HCT116 (cell line): ENCODE measurements around the gene RXFP2.

Experiments
- EZH2 ChIP-seq: fragments of 200-600 bp; sonication (generic); IDR thresholded peaks from 2 replicates; pipeline ENCODE4 v1.6.1; 2017; ENCODE audit warnings: antibody characterized with exemption, mixed run types
- POLR2A ChIP-seq: IDR thresholded peaks from 2 replicates; pipeline ENCODE4 v1.7.0; 2011; ENCODE audit warnings: borderline replicate concordance; ENCODE audit not compliant: insufficient read depth, insufficient read length; ENCODE audit errors: extremely low read depth
- POLR2AphosphoS5 ChIP-seq: IDR thresholded peaks from 2 replicates; pipeline ENCODE4 v1.6.1; 2011; ENCODE audit warnings: mild to moderate bottlenecking, low read depth, low read length, moderate library complexity
- RAD21 ChIP-seq: IDR thresholded peaks from 2 replicates; pipeline ENCODE4 v1.6.1; 2012; ENCODE audit warnings: low read depth, mild to moderate bottlenecking
- TF ChIP-seq, protein P1 (sequence below), 3 experiments: fragments of 200-600 bp in 1 of 3; sonication (generic) in 1 of 3; IDR thresholded peaks in 2 of 3; conservative IDR thresholded peaks in 1 of 3; 2 replicates each; pipeline ENCODE4 v1.5.1; 2012 to 2017; ENCODE audit warnings: low read depth in 2 of 3, low read length in 2 of 3, antibody characterized with exemption in 1 of 3, borderline replicate concordance in 1 of 3, control low read depth in 1 of 3, mild to moderate bottlenecking in 1 of 3, mixed read lengths in 1 of 3, mixed run types in 1 of 3, moderate library complexity in 1 of 3; ENCODE audit not compliant: insufficient read depth in 1 of 3
- TF ChIP-seq, protein P2 (sequence below): IDR thresholded peaks from 2 replicates; pipeline ENCODE4 v1.6.1; 2012
- TF ChIP-seq, protein P3 (sequence below): IDR thresholded peaks from 2 replicates; pipeline ENCODE4 v1.6.1; 2012

DNA sequence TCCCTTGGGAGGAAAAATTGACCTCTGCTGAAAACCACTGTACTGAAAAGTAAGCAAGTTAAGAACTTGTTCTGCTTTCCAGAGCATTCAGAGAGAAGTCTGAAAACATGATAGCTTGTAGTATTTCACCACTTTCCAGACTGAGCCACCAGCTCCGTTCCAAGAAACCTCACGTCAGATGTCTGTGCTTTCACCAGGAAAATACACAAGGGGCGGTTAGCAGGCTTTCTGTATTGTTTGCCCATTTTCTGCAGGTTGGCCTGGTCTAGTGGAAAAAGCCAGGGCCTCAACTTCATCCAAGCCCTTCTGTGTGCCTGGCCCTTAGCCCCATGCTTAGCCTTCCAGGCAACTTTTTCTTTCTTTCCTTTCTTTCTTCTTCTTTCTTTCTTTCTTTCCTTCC, 36.4 kb downstream of the RXFP2 start:
- TF ChIP-seq EZH2, result no peak
- TF ChIP-seq POLR2AphosphoS5, result no peak
- TF ChIP-seq, protein P1, sequence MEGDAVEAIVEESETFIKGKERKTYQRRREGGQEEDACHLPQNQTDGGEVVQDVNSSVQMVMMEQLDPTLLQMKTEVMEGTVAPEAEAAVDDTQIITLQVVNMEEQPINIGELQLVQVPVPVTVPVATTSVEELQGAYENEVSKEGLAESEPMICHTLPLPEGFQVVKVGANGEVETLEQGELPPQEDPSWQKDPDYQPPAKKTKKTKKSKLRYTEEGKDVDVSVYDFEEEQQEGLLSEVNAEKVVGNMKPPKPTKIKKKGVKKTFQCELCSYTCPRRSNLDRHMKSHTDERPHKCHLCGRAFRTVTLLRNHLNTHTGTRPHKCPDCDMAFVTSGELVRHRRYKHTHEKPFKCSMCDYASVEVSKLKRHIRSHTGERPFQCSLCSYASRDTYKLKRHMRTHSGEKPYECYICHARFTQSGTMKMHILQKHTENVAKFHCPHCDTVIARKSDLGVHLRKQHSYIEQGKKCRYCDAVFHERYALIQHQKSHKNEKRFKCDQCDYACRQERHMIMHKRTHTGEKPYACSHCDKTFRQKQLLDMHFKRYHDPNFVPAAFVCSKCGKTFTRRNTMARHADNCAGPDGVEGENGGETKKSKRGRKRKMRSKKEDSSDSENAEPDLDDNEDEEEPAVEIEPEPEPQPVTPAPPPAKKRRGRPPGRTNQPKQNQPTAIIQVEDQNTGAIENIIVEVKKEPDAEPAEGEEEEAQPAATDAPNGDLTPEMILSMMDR (IDR thresholded peaks at IDR 0.05 in 2 of 3, conservative IDR thresholded peaks at IDR 0.05 in 1 of 3; ENCODE audit: borderline replicate concordance in 1 of 3, insufficient read depth in 1 of 3, low read depth in 2 of 3, low read length in 2 of 3), result no peak
- TF ChIP-seq POLR2A, result no peak
- no peak for TF ChIP-seq RAD21
- TF ChIP-seq, protein P2, sequence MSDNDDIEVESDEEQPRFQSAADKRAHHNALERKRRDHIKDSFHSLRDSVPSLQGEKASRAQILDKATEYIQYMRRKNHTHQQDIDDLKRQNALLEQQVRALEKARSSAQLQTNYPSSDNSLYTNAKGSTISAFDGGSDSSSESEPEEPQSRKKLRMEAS, result no peak
- TF ChIP-seq, protein P3, sequence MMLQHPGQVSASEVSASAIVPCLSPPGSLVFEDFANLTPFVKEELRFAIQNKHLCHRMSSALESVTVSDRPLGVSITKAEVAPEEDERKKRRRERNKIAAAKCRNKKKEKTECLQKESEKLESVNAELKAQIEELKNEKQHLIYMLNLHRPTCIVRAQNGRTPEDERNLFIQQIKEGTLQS, result no peak
